GM23248 (cell line): Measurements from ENCODE around the gene GPNMB. TPM values are rescaled to one million over a fixed set of nuclear protein-coding genes. Genes with fewer than 3 reads are reported as not detected.

Source experiments
- DNase-seq: peaks from one replicate; pipeline ENCODE4 v3.0.0-alpha.2; 2015
- H2AFZ ChIP-seq: fragments of 200-600 bp; sonication (generic); 2 replicates; pipeline ENCODE4 v1.6.1; 2016; ENCODE audit warnings: antibody characterized with exemption
- H3F3A ChIP-seq: fragments of 200-600 bp; sonication (generic); 2 replicates; pipeline ENCODE4 v1.6.1; 2016; ENCODE audit warnings: mild to moderate bottlenecking, antibody characterized with exemption, mixed run types; ENCODE audit not compliant: insufficient read depth
- H3K27ac ChIP-seq: fragments of 200-600 bp; sonication (generic); 2 replicates; pipeline ENCODE4 v1.5.1; 2016; ENCODE audit warnings: mild to moderate bottlenecking
- H3K27me3 ChIP-seq: fragments of 200-600 bp; sonication (generic); replicated peaks from 2 replicates; pipeline ENCODE4 v1.6.1; 2016; ENCODE audit warnings: mild to moderate bottlenecking; ENCODE audit not compliant: insufficient read depth
- H3K36me3 ChIP-seq: fragments of 200-600 bp; sonication (generic); 2 replicates; pipeline ENCODE4 v1.6.1; 2016; ENCODE audit warnings: low read depth, mild to moderate bottlenecking
- H3K4me1 ChIP-seq: fragments of 200-600 bp; sonication (generic); 2 replicates; pipeline ENCODE4 v1.6.1; 2016; ENCODE audit warnings: mild to moderate bottlenecking; ENCODE audit not compliant: insufficient read depth
- H3K4me2 ChIP-seq: fragments of 200-600 bp; sonication (generic); one replicate; pipeline ENCODE4 v1.6.1; 2016; ENCODE audit warnings: mild to moderate bottlenecking; ENCODE audit not compliant: unreplicated experiment
- H3K4me3 ChIP-seq: fragments of 200-600 bp; sonication (generic); 2 replicates; pipeline ENCODE4 v1.5.1; 2016; ENCODE audit warnings: mild to moderate bottlenecking
- H3K79me2 ChIP-seq: fragments of 200-600 bp; sonication (generic); 2 replicates; pipeline ENCODE4 v1.6.1; 2016; ENCODE audit warnings: mild to moderate bottlenecking; ENCODE audit not compliant: insufficient read depth
- H3K9ac ChIP-seq: fragments of 200-600 bp; sonication (generic); 2 replicates; pipeline ENCODE4 v1.6.1; 2016; ENCODE audit warnings: mild to moderate bottlenecking
- H3K9me2 ChIP-seq: fragments of 200-600 bp; sonication (generic); 2 replicates; pipeline ENCODE4 v1.6.1; 2016; ENCODE audit warnings: mixed run types, mild to moderate bottlenecking, moderate library complexity; ENCODE audit not compliant: insufficient read depth
- H3K9me3 ChIP-seq: fragments of 200-600 bp; sonication (generic); one replicate; pipeline ENCODE4 v1.6.1; 2017; ENCODE audit warnings: low read depth
- H4K20me1 ChIP-seq: fragments of 200-600 bp; sonication (generic); 2 replicates; pipeline ENCODE4 v1.6.0; 2016; ENCODE audit not compliant: insufficient read depth
- EZH2 ChIP-seq: fragments of 200-600 bp; sonication (generic); IDR thresholded peaks from 2 replicates; pipeline ENCODE4 v1.6.1; 2018; ENCODE audit warnings: antibody characterized with exemption, mild to moderate bottlenecking; ENCODE audit not compliant: insufficient read depth, poor library complexity, severe bottlenecking
- EZH2phosphoT487 ChIP-seq: fragments of 200-600 bp; sonication (generic); IDR thresholded peaks from 2 replicates; pipeline ENCODE4 v1.6.1; 2018; ENCODE audit warnings: antibody characterized with exemption, moderate library complexity, mild to moderate bottlenecking, low read depth; ENCODE audit not compliant: insufficient read depth
- WGBS, 2 experiments: methylation state at CpG; one replicate each; pipeline ENCODE4 v1.1.6; 2015 to 2017; ENCODE audit warnings: low lambda C conversion rate in 2 of 2, low coverage in 1 of 2; ENCODE audit errors: missing lambda C conversion rate in 2 of 2; 5-methylcytosine and 5-hydroxymethylcytosine counted together
- in situ Hi-C: fragments of 300-500 bp; cut with MboI; formaldehyde crosslinking; loops from 2 replicates; pipeline ENCODE4 v1.15.0; 2020
- polyA plus RNA-seq: library from polyadenylated mRNA; unstranded; fragments of >200 nt; fragmentation: Nextera tagmentation; extraction: Ambion mirVana; gene quantifications from 2 replicates; pipeline ENCODE4 v1.2.1, GENCODE V29; 2016
- total RNA-seq: library from RNA; depleted of rRNA; stranded (reverse); fragments of >200 nt; shearing (Covaris generic); gene quantifications from 2 replicates; pipeline ENCODE4 v1.2.3, GENCODE V29; 2014

GPNMB gene
- total and polyA plus RNA-seq, 2 experiments from 2014 or later, result 38.2 to 43.2 TPM

DNA sequence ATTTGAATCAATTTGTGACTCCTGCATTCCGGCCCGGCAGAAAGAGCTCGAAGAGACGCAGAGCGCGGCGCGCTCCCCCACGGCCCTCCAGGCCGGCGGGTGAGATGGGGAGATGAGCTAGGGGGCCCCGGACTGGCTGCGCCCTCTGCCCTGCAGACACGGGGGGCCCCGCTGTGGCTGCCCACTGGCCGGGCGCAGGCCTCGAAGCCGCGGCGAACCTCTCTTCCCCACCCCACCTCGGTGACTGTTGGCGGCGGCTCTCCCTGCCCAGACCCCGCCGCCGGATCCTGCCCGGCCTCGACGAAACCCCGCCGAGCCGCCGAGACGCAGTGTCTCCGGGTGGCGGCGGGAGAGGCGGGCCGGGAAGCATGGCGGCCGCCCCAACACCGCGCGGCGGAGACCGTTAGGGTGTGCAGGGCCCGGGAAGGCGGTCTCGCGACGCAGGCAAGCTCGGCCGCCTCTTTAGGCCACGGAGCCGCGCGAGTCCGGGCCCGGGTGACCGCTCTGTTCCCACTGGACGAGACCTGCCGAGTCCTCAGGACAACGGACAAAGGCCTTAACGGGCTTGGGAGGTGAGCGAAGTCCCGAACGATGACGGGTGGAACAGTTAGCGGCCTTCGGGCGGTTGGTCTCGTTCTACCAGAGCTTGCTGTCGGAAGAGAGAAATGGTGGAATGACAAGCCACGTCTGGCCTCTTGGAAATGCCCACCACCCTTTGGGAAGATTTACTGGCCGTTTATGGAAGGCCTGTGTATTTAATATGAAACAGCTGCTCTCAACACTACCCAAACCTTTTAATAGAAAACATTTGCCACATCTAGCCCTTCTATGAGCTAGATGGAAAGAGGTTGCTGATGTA, 40.4 kb upstream of the GPNMB start:
- peaks cover 3% of the 10 kb centered on the region for H3K36me3 ChIP-seq
- no peaks in the 10 kb centered on the region for H3K27me3 ChIP-seq
- DNase-seq, result no peak
- TF ChIP-seq EZH2phosphoT487 (no peak), EZH2 (no peak)
- no peak overlapping the region; the same call in 1 of the 2 replicates for H2AFZ ChIP-seq
- H3K9ac ChIP-seq, result no peak overlapping the region
- no peaks in the 10 kb centered on the region for H3K9me3 ChIP-seq
- H3K4me1 ChIP-seq, result peaks cover 6% of the 10 kb centered on the region; the same call in 1 of the 2 replicates
- H3K27ac ChIP-seq, result no peak overlapping the region
- no peak overlapping the region for H3K4me3 ChIP-seq
- no peaks in the 10 kb centered on the region for H3K79me2 ChIP-seq
- H3K4me2 ChIP-seq, result no peak overlapping the region
- no peaks in the 10 kb centered on the region for H4K20me1 ChIP-seq
- in situ Hi-C loops, result no loop called here
- H3F3A ChIP-seq, result no peaks in the 10 kb centered on the region
- WGBS, 2 experiments, result 51 to 53% methylated on average over 69 to 76 of the region's 76 CpGs
- no peaks in the 10 kb centered on the region for H3K9me2 ChIP-seq

GRCh38 chr7:23207021-23207420, 39.6 kb upstream of the GPNMB start:
- Histone ChIP-seq H3K4me2 (no peak overlapping the region), H3K27me3 (no peaks in the 10 kb centered on the region), H3K27ac (no peak overlapping the region), H3K36me3 (no peaks in the 10 kb centered on the region), H3K9me2 (no peaks in the 10 kb centered on the region), H4K20me1 (no peaks in the 10 kb centered on the region), H3K4me3 (no peak overlapping the region), H3F3A (no peaks in the 10 kb centered on the region), H3K4me1 (peaks cover 6% of the 10 kb centered on the region; the same call in 1 of the 2 replicates), H2AFZ (no peak overlapping the region), H3K9me3 (no peaks in the 10 kb centered on the region), H3K79me2 (no peaks in the 10 kb centered on the region), H3K9ac (no peak overlapping the region)
- WGBS, 2 experiments, result 99 to 100% methylated on average over 2 of the region's 2 CpGs
- in situ Hi-C loops, result no loop called here
- no peak for DNase-seq
- TF ChIP-seq EZH2 (no peak), EZH2phosphoT487 (no peak)

GRCh38 chr7:23207884-23208283, 38.7 kb upstream of the GPNMB start:
- H3K79me2 ChIP-seq, result no peaks in the 10 kb centered on the region
- no peak overlapping the region for H3K9ac ChIP-seq
- no peaks in the 10 kb centered on the region for H3K9me2 ChIP-seq
- no peak overlapping the region for H2AFZ ChIP-seq
- H3K4me2 ChIP-seq, result no peak overlapping the region
- H3K36me3 ChIP-seq, result no peaks in the 10 kb centered on the region
- TF ChIP-seq EZH2phosphoT487 (no peak), EZH2 (no peak)
- H4K20me1 ChIP-seq, result no peaks in the 10 kb centered on the region
- H3K27me3 ChIP-seq, result no peaks in the 10 kb centered on the region
- in situ Hi-C loops, result no loop called here
- 57 to 59% methylated on average over 3 of the region's 3 CpGs for WGBS, 2 experiments
- H3F3A ChIP-seq, result no peaks in the 10 kb centered on the region
- peaks cover 6% of the 10 kb centered on the region; the same call in 1 of the 2 replicates for H3K4me1 ChIP-seq
- peak; percentile 50 for DNase-seq
- no peak overlapping the region for H3K27ac ChIP-seq
- H3K9me3 ChIP-seq, result no peaks in the 10 kb centered on the region
- H3K4me3 ChIP-seq, result no peak overlapping the region

GRCh38 chr7:23208316-23208715, 38.3 kb upstream of the GPNMB start:
- no peaks in the 10 kb centered on the region for H4K20me1 ChIP-seq
- H3K9me3 ChIP-seq, result no peaks in the 10 kb centered on the region
- no peaks in the 10 kb centered on the region for H3K79me2 ChIP-seq
- no peaks in the 10 kb centered on the region for H3K27me3 ChIP-seq
- TF ChIP-seq EZH2phosphoT487 (no peak), EZH2 (no peak)
- no peak overlapping the region for H3K9ac ChIP-seq
- H3K36me3 ChIP-seq, result no peaks in the 10 kb centered on the region
- H2AFZ ChIP-seq, result no peak overlapping the region
- no peak overlapping the region for H3K4me3 ChIP-seq
- H3K4me2 ChIP-seq, result no peak overlapping the region
- DNase-seq, result no peak
- H3K27ac ChIP-seq, result no peak overlapping the region
- in situ Hi-C loops, result no loop called here
- H3F3A ChIP-seq, result no peaks in the 10 kb centered on the region
- WGBS, 2 experiments, result 94 to 97% methylated on average over 4 of the region's 4 CpGs
- H3K9me2 ChIP-seq, result no peaks in the 10 kb centered on the region
- H3K4me1 ChIP-seq, result peaks cover 6% of the 10 kb centered on the region; the same call in 1 of the 2 replicates
